HG02840 (cell line): ENCODE results near the gene CD81.
"Not testable (repeated sequence)": the region's sequence is repeated elsewhere in the genome, so short reads cannot be mapped to it uniquely, and the experiment has no call there.

Experiments
- ATAC-seq: cut with Tn5 transposase; IDR thresholded peaks from one replicate; pipeline ENCODE4 v1.9.1; 2021; ENCODE audit warnings: mild to moderate bottlenecking, moderate library complexity, moderate number of reproducible peaks; ENCODE audit not compliant: unreplicated experiment, low FRiP score

The CD81 gene

DNA sequence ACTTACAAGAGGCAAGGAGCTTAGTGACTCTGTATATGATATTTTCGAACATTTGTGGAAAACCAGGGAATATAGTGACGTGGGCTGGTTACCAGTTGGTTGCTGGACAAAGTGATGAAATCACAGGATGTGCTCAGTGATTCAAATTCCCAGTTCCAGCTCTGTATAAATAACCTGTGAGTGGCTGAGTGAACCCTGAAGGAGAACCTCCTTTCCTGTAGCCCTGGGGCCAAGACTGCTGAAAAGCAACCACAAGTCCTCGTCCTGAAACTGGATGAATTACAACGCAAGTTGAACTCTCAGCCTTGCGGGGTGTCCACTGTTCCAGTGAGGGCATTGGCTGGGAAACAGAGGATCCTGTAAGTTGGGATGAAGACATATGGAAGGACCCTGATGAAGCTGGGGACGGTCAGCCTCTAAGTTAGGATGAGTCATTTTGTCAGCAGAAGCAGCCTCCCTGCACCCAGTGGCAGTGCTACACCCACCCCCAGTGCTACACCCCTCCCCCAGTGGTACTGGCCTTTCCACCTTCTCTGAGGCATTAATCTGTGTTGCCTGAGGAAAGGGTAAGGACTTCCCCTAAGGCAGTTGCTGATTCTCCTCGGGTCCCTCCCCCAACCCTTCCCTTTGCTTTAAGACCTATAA, 22.0 kb upstream of the CD81 start:
- no peak for ATAC-seq

GRCh38 chr11:2357246-2357645, 19.9 kb upstream of the CD81 start:
- no peak for ATAC-seq

- not testable (repeated sequence) for ATAC-seq
Measured at GRCh38 chr11:2357651-2358050, 19.5 kb upstream of the CD81 start.

DNA sequence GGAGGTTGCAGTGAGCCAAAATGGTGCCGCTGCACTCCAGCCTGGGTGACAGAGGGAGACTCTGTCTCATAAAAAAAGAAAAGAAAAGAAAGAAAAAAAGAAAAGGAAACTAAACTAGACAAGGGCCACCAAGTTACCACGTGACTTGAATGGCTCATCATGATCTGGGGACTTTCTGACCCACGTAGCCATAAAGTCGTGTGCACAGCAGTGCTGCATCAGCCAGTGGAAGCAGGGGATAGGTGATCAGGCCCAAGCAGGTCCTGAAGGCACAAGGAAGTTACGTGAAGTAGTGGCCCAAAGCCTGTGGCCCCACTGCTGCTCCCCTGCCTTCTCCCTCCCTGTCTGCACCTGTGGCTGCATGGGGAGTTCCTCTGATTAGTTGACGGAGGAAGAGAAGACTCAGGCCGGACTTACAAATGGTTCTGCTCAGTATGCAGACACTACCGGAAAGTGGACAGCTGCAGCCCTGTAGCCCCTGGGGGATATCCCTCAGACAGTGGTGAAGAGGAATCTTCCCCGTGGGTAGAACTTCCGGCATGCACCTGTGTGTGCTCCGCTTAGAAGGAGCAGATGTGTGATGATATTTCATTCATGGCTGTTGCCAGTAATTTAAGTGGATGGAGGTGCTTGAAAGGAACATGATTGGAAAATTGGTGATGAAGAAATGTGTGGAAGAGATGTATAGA, 18.2 kb upstream of the CD81 start:
- no peak for ATAC-seq

GRCh38 chr11:2359557-2359956, 17.6 kb upstream of the CD81 start:
- no peak for ATAC-seq

GRCh38 chr11:2360081-2360642, 16.9 kb upstream of the CD81 start:
- ATAC-seq: no peak

GRCh38 chr11:2361565-2361964, 15.5 kb upstream of the CD81 start:
- no peak for ATAC-seq

- ATAC-seq: no peak
Measured at GRCh38 chr11:2362414-2362813, 14.7 kb upstream of the CD81 start.

DNA sequence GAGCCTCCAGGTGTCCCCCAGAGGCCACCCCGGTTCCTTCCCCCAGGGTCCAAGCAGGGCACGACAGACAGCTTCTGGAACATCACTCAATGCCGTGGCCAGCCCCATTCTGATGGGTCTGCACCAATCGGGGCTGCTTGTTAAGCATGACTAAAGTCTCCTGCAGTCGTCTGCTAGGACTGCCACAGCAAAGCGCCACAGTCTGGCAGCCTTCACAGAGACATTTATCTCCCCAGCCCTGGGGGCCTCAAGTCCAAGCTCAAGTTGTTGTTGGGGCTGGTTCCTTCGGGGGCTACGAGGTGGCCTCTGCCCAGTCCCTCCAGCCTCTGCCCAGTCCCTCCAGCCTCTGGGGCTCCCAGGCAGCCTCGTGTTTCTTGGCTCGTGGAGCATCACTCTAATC, 14.0 kb upstream of the CD81 start:
- ATAC-seq: no peak

GRCh38 chr11:2363577-2364370, 13.3 kb upstream of the CD81 start:
- no peak for ATAC-seq

DNA sequence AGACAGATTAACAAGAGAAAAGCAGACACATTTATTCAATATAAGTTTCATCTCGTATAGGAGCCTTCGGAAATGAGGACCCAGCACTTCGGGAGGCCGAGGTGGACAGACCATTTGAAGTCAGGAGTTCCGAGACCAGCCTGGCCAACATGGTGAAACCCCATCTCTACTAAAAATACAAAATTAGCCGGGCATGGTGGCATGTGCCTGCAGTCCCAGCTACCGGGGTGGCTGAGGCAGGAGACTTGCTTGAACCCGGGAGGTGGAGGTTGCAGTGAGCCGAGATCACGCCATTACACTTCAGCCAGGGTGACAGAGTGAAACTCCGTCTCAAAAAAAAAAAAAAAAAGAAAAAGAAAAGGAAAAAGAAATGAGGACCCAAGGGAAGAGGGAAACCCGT, 12.7 kb upstream of the CD81 start:
- ATAC-seq: not testable (repeated sequence)

DNA sequence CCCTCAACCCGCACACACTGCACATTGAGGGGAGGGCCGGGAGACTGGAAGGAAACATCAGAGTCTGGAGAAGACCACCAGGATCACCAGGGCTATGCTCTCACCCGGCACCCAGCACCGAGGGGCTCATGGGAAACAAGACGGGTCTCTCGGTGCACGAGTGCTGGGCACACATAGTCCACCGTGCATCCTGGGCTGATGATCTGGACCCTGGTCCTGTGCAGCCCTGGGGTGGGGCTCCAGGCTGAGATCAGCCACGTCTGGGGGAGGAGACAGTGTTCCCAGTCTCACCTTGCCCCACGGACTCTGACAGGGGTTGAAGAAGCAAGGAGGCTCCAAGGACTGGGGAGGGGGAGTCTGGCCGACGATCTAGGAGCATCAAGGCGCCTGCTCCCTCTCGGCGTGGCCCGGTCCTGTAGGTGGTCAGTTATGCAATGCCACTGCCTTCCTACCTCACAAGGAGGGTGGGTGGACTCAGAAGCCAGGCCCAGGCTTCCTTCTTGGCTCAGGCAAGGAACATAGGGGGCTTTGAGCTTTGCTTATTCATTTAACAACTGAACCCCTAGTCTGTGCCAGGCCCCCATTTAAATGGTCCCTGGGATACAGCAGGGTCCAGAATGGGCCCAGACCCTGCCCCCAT, 11.4 kb upstream of the CD81 start:
- ATAC-seq: no peak

DNA sequence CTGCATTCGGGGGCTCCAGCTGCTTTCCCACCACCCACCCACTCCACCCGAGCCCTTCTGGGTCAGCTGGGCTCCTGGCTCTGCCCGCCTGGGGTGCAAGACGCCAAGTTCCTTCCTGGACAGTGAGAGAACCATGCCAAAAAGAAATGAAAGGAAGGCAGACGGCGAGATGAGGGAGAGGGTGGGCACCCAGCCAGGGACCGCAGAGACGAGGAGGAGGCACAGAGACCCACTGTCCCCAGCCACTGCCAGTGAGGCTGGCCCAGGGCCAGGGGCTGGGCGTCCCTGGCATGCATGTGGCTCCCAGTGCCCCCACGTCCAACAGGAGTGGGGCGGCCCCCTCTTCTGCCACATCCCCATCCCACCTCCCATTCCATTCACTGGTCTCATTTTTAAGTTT, 10.8 kb upstream of the CD81 start:
- no peak for ATAC-seq

GRCh38 chr11:2366733-2367132, 10.4 kb upstream of the CD81 start:
- no peak for ATAC-seq

GRCh38 chr11:2367266-2368160, 9.6 kb upstream of the CD81 start:
- ATAC-seq: no peak

DNA sequence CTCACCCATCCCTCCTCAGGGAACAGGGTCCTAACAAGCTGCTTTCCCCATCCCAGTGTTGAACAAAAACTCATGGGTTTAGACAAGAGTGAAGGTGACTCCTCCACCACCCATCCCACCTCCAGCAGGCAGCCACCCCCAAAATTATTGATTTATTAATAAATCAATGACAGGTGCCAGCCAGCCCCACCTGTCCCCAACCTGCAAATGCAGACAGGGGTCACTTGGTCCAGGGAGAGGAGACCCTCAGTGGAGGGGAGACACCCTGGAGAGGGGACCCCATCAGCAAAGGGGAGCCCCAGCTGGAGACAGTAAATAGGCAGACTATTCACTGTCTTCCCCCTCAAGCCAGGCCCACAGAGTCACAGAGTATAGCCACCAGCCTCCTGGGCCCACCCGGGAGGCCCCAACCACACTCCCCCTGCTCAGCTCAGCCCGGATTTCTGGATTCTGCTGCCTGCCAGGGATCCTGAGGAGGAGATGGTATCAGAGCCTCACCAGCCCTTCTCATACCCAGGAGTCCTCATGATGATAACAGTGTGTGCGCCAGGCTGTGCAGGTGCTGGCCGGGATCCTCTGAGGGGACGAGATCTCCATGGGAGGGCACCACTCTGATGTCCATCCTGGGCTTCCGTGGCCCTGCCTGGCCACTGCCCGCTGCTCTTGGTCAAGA, 8.8 kb upstream of the CD81 start:
- no peak for ATAC-seq

- ATAC-seq: no peak
Measured at GRCh38 chr11:2368851-2369180, 8.3 kb upstream of the CD81 start.

DNA sequence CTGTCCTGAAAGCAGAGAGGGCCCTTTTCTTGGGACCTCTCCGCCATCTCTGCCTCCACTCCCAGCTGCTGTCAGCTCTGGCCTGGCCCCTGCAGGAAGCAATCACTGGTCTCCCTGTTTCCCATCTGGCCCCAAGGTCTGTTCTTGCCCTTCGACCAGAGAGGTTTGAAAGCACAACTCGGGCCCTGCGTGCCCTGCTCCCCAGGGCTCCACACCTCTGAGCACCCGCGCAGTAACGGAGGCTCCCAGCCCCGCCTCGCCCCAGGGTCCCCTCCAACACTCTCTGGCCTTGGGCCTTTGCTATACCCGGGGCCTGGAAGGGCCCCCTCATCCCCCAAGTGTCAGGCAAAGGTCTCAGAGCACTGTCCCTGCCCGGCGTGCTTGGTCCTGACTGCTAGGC, 7.8 kb upstream of the CD81 start:
- no peak for ATAC-seq

GRCh38 chr11:2369896-2370295, 7.2 kb upstream of the CD81 start:
- no peak for ATAC-seq
